Activated CD4-positive, alpha-beta T cell treated with anti-CD3 and anti-CD28 coated beads for 36 hours (primary cell): ENCODE results near the gene KLHL13. TPM values are rescaled to one million over a fixed set of nuclear protein-coding genes. Genes with fewer than 3 reads are reported as not detected.
"Not testable (repeated sequence)": the region's sequence is repeated elsewhere in the genome, so short reads cannot be mapped to it uniquely, and the experiment has no call there.

ENCODE experiments used
- ATAC-seq: fragments of 200-7000 bp; cut with Tn5 transposase; one replicate; pipeline ENCODE4 v1.10.0; 2021; ENCODE audit warnings: mild to moderate bottlenecking, moderate library complexity
- CTCF ChIA-PET: fragments of 350-600 bp; sonication (Branson Sonifier 250); formaldehyde crosslinking; loops from one replicate; lab custom pipeline; 2021; ENCODE audit warnings: antibody characterized with exemption; lab: Charles Lee
- POLR2A ChIA-PET: fragments of 350-600 bp; sonication (Branson Sonifier 250); formaldehyde crosslinking; loops from one replicate; lab custom pipeline; 2021; ENCODE audit warnings: antibody characterized with exemption, inconsistent platforms; lab: Charles Lee
- DNase-seq: peaks from one replicate; pipeline ENCODE4 v3.0.0-alpha.2; 2020
- H3K27ac Mint-ChIP-seq: one replicate; pipeline ENCODE4 v1.8.0; 2021; ENCODE audit warnings: mixed read lengths
- H3K27me3 Mint-ChIP-seq: one replicate; pipeline ENCODE4 v1.8.0; 2021; ENCODE audit warnings: mixed read lengths
- H3K36me3 Mint-ChIP-seq: one replicate; pipeline ENCODE4 v1.8.0; 2021; ENCODE audit warnings: low read depth, mixed read lengths
- H3K4me1 Mint-ChIP-seq: one replicate; pipeline ENCODE4 v1.8.0; 2021; ENCODE audit warnings: mixed read lengths
- H3K4me3 Mint-ChIP-seq: one replicate; pipeline ENCODE4 v1.8.0; 2021; ENCODE audit warnings: mild to moderate bottlenecking, moderate library complexity, mixed read lengths
- H3K9me3 Mint-ChIP-seq: one replicate; pipeline ENCODE4 v1.8.0; 2021; ENCODE audit warnings: low read depth, mixed read lengths
- intact Hi-C, 2 experiments: fragments of 100-400 bp; cut with DNase I in 1 of 2; cut with micrococcal nuclease in 1 of 2; formaldehyde crosslinking; loops; one replicate each; pipeline versions ENCODE4 v1.14.2 to v1.15.1; 2022 to 2024; cut with DNase I, micrococcal nuclease
- total RNA-seq, 2 experiments: library from RNA; stranded (reverse); gene quantifications; one replicate each; pipeline ENCODE4 v1.2.3, GENCODE V29; 2021

The KLHL13 gene
- total RNA-seq, 2 experiments from 2014 or later = 2.0 to 3.5 TPM

- no peak overlapping the region for H3K27ac Mint-ChIP-seq
- no peak for ATAC-seq
- H3K4me3 Mint-ChIP-seq = no peak overlapping the region
- no peaks in the 10 kb centered on the region for H3K27me3 Mint-ChIP-seq
- CTCF ChIA-PET = no interaction called here
- intact Hi-C loops = no loop called here
- DNase-seq = no peak
- H3K4me1 Mint-ChIP-seq = no peaks in the 10 kb centered on the region
- H3K36me3 Mint-ChIP-seq = no peaks in the 10 kb centered on the region
- no peaks in the 10 kb centered on the region for H3K9me3 Mint-ChIP-seq
- POLR2A ChIA-PET = no interaction called here
These were observed 93.9 kb downstream of the KLHL13 start for GRCh38 chrX:118022753-118023152.

- ATAC-seq (no peak), DNase-seq (no peak)
- Mint-ChIP-seq H3K27ac (no peak overlapping the region), H3K27me3 (no peaks in the 10 kb centered on the region), H3K36me3 (no peaks in the 10 kb centered on the region), H3K9me3 (peaks cover 8% of the 10 kb centered on the region), H3K4me1 (no peaks in the 10 kb centered on the region), H3K4me3 (no peak overlapping the region)
- POLR2A ChIA-PET = no interaction called here
- intact Hi-C loops = no loop called here
- CTCF ChIA-PET = no interaction called here
These were observed 100.2 kb downstream of the KLHL13 start for GRCh38 chrX:118016422-118016821.

- H3K27me3 Mint-ChIP-seq, H3K9me3 Mint-ChIP-seq, ATAC-seq, H3K4me1 Mint-ChIP-seq, POLR2A ChIA-PET, DNase-seq, CTCF ChIA-PET, H3K27ac Mint-ChIP-seq, intact Hi-C loops, H3K36me3 Mint-ChIP-seq, H3K4me3 Mint-ChIP-seq: not testable (repeated sequence)
These were observed 114.2 kb downstream of the KLHL13 start for GRCh38 chrX:118002417-118002816.

GRCh38 chrX:118000518-118000917, 116.1 kb downstream of the KLHL13 start:
- Mint-ChIP-seq H3K36me3 (no peaks in the 10 kb centered on the region), H3K9me3 (no peaks in the 10 kb centered on the region), H3K27ac (no peak overlapping the region), H3K4me3 (no peak overlapping the region), H3K27me3 (no peaks in the 10 kb centered on the region), H3K4me1 (no peaks in the 10 kb centered on the region)
- DNase-seq = no peak
- ChIA-PET POLR2A (no interaction called here), CTCF (no interaction called here)
- intact Hi-C loops = no loop called here
- no peak for ATAC-seq

GRCh38 chrX:117998171-117998570, 118.4 kb downstream of the KLHL13 start:
- ATAC-seq (no peak), DNase-seq (no peak)
- Mint-ChIP-seq H3K4me3 (no peak overlapping the region), H3K27ac (no peak overlapping the region), H3K27me3 (no peaks in the 10 kb centered on the region), H3K9me3 (no peaks in the 10 kb centered on the region), H3K36me3 (no peaks in the 10 kb centered on the region), H3K4me1 (no peaks in the 10 kb centered on the region)
- intact Hi-C loops = no loop called here
- CTCF ChIA-PET = no interaction called here
- POLR2A ChIA-PET = no interaction called here

GRCh38 chrX:117996918-117997480, 119.6 kb downstream of the KLHL13 start:
- H3K27ac Mint-ChIP-seq = no peak overlapping the region
- no peak overlapping the region for H3K4me3 Mint-ChIP-seq
- H3K27me3 Mint-ChIP-seq = no peaks in the 10 kb centered on the region
- POLR2A ChIA-PET = no interaction called here
- DNase-seq = no peak
- intact Hi-C loops = no loop called here
- H3K9me3 Mint-ChIP-seq = no peaks in the 10 kb centered on the region
- ATAC-seq = no peak
- CTCF ChIA-PET = no interaction called here
- H3K4me1 Mint-ChIP-seq = no peaks in the 10 kb centered on the region
- H3K36me3 Mint-ChIP-seq = no peaks in the 10 kb centered on the region

GRCh38 chrX:117996408-117996807, 120.2 kb downstream of the KLHL13 start:
- H3K4me1 Mint-ChIP-seq = no peaks in the 10 kb centered on the region

GRCh38 chrX:117995378-117995777, 121.2 kb downstream of the KLHL13 start:
- H3K27ac Mint-ChIP-seq = no peak overlapping the region
- DNase-seq (no peak), ATAC-seq (no peak)
- ChIA-PET POLR2A (no interaction called here), CTCF (no interaction called here)
- H3K27me3 Mint-ChIP-seq = no peaks in the 10 kb centered on the region
- H3K4me3 Mint-ChIP-seq = no peak overlapping the region
- intact Hi-C loops = no loop called here
- H3K4me1 Mint-ChIP-seq = no peaks in the 10 kb centered on the region
- H3K36me3 Mint-ChIP-seq = no peaks in the 10 kb centered on the region
- no peaks in the 10 kb centered on the region for H3K9me3 Mint-ChIP-seq

More at GRCh38 chrX:117996408-117996807, 120.2 kb downstream of the KLHL13 start:
- no peak overlapping the region for H3K27ac Mint-ChIP-seq
- ChIA-PET POLR2A (no interaction called here), CTCF (no interaction called here)
- no peak for DNase-seq
- H3K36me3 Mint-ChIP-seq = no peaks in the 10 kb centered on the region
- H3K9me3 Mint-ChIP-seq = no peaks in the 10 kb centered on the region
- intact Hi-C loops = no loop called here
- H3K4me3 Mint-ChIP-seq = no peak overlapping the region
- ATAC-seq = no peak
- no peaks in the 10 kb centered on the region for H3K27me3 Mint-ChIP-seq

- intact Hi-C loops = no loop called here
- CTCF ChIA-PET = no interaction called here
- ATAC-seq (no peak), DNase-seq (no peak)
- no peaks in the 10 kb centered on the region for H3K27me3 Mint-ChIP-seq
- no peak overlapping the region for H3K4me3 Mint-ChIP-seq
- no peaks in the 10 kb centered on the region for H3K9me3 Mint-ChIP-seq
- H3K27ac Mint-ChIP-seq = no peak overlapping the region
- H3K36me3 Mint-ChIP-seq = no peaks in the 10 kb centered on the region
- no peaks in the 10 kb centered on the region for H3K4me1 Mint-ChIP-seq
- POLR2A ChIA-PET = no interaction called here
These were observed 124.4 kb downstream of the KLHL13 start for GRCh38 chrX:117992192-117992723.

- intact Hi-C loops = no loop called here
- H3K27ac Mint-ChIP-seq = no peak overlapping the region
- CTCF ChIA-PET = no interaction called here
- no peaks in the 10 kb centered on the region for H3K27me3 Mint-ChIP-seq
- no peaks in the 10 kb centered on the region for H3K4me1 Mint-ChIP-seq
- no peaks in the 10 kb centered on the region for H3K9me3 Mint-ChIP-seq
- POLR2A ChIA-PET = no interaction called here
- H3K36me3 Mint-ChIP-seq = no peaks in the 10 kb centered on the region
- no peak overlapping the region for H3K4me3 Mint-ChIP-seq
- no peak for DNase-seq
- no peak for ATAC-seq
These were observed 126.2 kb downstream of the KLHL13 start for GRCh38 chrX:117990438-117990837.

- no peaks in the 10 kb centered on the region for H3K4me1 Mint-ChIP-seq
- DNase-seq (no peak), ATAC-seq (no peak)
- no peak overlapping the region for H3K4me3 Mint-ChIP-seq
- H3K27me3 Mint-ChIP-seq = no peaks in the 10 kb centered on the region
- ChIA-PET CTCF (no interaction called here), POLR2A (no interaction called here)
- H3K27ac Mint-ChIP-seq = no peak overlapping the region
- no peaks in the 10 kb centered on the region for H3K9me3 Mint-ChIP-seq
- intact Hi-C loops = no loop called here
- H3K36me3 Mint-ChIP-seq = no peaks in the 10 kb centered on the region
These were observed 127.1 kb downstream of the KLHL13 start for GRCh38 chrX:117989512-117989911.

- Mint-ChIP-seq H3K4me1 (no peaks in the 10 kb centered on the region), H3K27me3 (no peaks in the 10 kb centered on the region), H3K9me3 (no peaks in the 10 kb centered on the region), H3K4me3 (no peak overlapping the region), H3K27ac (no peak overlapping the region), H3K36me3 (no peaks in the 10 kb centered on the region)
- ChIA-PET POLR2A (no interaction called here), CTCF (no interaction called here)
- DNase-seq (no peak), ATAC-seq (no peak)
- intact Hi-C loops = no loop called here
These were observed 129.2 kb downstream of the KLHL13 start for GRCh38 chrX:117987373-117987772.
